Measurements from ENCODE around the gene BMERB1. TPM values are rescaled to one million over a fixed set of nuclear protein-coding genes. Genes with fewer than 3 reads are reported as not detected.

The BMERB1 gene
- total and polyA plus RNA-seq, 2 experiments from 2014 or later = 17.3 to 28.1 TPM

DNA sequence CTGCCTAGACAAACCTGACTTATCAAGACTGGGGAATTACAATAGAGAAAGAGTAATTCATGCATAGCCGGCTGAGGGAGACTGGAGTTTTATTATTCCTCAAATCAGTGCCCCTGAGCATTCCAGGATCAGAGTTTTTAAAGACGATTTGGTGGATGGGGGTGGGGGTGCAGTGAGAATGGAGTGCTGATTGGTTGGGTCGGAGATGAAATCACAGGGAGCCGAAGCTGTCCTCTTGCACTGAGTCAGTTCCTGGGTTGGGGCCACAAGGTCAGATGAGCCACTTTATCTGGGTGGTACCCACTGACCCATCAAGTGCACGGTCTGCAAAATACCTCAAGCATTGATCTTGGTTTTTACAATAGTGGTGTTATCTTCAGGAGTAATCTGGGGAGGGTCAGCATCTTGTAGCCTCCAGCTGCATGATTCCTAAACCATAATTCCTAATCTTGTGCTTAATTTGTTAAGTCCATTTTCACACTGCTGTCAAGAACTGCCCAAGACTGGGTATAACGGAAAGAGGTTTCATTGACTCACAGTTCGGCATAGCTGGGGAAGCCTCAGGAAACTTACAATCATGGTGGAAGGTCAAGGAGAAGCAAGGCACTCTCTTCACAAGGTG, 139.0 kb downstream of the BMERB1 start:
- Histone ChIP-seq H3K79me2 (replicated peaks; ENCODE audit: insufficient read depth) (no peaks in the 10 kb centered on the region), H3K9me2 (ENCODE audit: insufficient read depth) (0 out of 2 replicates have a peak, but pooled peaks cover 3% of the 10 kb centered on the region), H3K27me3 (ENCODE audit: insufficient read depth) (no peaks in the 10 kb centered on the region), H3K4me2 (no peak overlapping the region), H3K4me3 (no peak overlapping the region), H4K20me1 (replicated peaks; ENCODE audit: insufficient read depth) (no peaks in the 10 kb centered on the region), H2AFZ (no peak overlapping the region), H3K36me3 (ENCODE audit: insufficient read depth) (peaks cover 3% of the 10 kb centered on the region; the same call in 1 of the 2 replicates), H3K4me1 (ENCODE audit: insufficient read depth) (peaks cover 11% of the 10 kb centered on the region), H3F3A (replicated peaks; ENCODE audit: low read depth) (no peaks in the 10 kb centered on the region), H3K27ac (ENCODE audit: low read depth) (no peak overlapping the region)
- Mint-ChIP-seq H3K9me3 (no peaks in the 10 kb centered on the region), H3K27ac (no peak overlapping the region), H3K4me1 (peaks cover 22% of the 10 kb centered on the region), H3K27me3 (ENCODE audit: insufficient read depth, low read depth, poor library complexity) (peaks cover 6% of the 10 kb centered on the region), H3K36me3 (ENCODE audit: low read depth) (peaks cover 5% of the 10 kb centered on the region; the same call in 1 of the 3 replicates), H3K4me3 (no peak overlapping the region)
- TF ChIP-seq, protein P1, sequence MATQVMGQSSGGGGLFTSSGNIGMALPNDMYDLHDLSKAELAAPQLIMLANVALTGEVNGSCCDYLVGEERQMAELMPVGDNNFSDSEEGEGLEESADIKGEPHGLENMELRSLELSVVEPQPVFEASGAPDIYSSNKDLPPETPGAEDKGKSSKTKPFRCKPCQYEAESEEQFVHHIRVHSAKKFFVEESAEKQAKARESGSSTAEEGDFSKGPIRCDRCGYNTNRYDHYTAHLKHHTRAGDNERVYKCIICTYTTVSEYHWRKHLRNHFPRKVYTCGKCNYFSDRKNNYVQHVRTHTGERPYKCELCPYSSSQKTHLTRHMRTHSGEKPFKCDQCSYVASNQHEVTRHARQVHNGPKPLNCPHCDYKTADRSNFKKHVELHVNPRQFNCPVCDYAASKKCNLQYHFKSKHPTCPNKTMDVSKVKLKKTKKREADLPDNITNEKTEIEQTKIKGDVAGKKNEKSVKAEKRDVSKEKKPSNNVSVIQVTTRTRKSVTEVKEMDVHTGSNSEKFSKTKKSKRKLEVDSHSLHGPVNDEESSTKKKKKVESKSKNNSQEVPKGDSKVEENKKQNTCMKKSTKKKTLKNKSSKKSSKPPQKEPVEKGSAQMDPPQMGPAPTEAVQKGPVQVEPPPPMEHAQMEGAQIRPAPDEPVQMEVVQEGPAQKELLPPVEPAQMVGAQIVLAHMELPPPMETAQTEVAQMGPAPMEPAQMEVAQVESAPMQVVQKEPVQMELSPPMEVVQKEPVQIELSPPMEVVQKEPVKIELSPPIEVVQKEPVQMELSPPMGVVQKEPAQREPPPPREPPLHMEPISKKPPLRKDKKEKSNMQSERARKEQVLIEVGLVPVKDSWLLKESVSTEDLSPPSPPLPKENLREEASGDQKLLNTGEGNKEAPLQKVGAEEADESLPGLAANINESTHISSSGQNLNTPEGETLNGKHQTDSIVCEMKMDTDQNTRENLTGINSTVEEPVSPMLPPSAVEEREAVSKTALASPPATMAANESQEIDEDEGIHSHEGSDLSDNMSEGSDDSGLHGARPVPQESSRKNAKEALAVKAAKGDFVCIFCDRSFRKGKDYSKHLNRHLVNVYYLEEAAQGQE (IDR thresholded peaks at IDR 0.05; ENCODE audit: unreplicated experiment) = no peak
- TF ChIP-seq, protein P2, sequence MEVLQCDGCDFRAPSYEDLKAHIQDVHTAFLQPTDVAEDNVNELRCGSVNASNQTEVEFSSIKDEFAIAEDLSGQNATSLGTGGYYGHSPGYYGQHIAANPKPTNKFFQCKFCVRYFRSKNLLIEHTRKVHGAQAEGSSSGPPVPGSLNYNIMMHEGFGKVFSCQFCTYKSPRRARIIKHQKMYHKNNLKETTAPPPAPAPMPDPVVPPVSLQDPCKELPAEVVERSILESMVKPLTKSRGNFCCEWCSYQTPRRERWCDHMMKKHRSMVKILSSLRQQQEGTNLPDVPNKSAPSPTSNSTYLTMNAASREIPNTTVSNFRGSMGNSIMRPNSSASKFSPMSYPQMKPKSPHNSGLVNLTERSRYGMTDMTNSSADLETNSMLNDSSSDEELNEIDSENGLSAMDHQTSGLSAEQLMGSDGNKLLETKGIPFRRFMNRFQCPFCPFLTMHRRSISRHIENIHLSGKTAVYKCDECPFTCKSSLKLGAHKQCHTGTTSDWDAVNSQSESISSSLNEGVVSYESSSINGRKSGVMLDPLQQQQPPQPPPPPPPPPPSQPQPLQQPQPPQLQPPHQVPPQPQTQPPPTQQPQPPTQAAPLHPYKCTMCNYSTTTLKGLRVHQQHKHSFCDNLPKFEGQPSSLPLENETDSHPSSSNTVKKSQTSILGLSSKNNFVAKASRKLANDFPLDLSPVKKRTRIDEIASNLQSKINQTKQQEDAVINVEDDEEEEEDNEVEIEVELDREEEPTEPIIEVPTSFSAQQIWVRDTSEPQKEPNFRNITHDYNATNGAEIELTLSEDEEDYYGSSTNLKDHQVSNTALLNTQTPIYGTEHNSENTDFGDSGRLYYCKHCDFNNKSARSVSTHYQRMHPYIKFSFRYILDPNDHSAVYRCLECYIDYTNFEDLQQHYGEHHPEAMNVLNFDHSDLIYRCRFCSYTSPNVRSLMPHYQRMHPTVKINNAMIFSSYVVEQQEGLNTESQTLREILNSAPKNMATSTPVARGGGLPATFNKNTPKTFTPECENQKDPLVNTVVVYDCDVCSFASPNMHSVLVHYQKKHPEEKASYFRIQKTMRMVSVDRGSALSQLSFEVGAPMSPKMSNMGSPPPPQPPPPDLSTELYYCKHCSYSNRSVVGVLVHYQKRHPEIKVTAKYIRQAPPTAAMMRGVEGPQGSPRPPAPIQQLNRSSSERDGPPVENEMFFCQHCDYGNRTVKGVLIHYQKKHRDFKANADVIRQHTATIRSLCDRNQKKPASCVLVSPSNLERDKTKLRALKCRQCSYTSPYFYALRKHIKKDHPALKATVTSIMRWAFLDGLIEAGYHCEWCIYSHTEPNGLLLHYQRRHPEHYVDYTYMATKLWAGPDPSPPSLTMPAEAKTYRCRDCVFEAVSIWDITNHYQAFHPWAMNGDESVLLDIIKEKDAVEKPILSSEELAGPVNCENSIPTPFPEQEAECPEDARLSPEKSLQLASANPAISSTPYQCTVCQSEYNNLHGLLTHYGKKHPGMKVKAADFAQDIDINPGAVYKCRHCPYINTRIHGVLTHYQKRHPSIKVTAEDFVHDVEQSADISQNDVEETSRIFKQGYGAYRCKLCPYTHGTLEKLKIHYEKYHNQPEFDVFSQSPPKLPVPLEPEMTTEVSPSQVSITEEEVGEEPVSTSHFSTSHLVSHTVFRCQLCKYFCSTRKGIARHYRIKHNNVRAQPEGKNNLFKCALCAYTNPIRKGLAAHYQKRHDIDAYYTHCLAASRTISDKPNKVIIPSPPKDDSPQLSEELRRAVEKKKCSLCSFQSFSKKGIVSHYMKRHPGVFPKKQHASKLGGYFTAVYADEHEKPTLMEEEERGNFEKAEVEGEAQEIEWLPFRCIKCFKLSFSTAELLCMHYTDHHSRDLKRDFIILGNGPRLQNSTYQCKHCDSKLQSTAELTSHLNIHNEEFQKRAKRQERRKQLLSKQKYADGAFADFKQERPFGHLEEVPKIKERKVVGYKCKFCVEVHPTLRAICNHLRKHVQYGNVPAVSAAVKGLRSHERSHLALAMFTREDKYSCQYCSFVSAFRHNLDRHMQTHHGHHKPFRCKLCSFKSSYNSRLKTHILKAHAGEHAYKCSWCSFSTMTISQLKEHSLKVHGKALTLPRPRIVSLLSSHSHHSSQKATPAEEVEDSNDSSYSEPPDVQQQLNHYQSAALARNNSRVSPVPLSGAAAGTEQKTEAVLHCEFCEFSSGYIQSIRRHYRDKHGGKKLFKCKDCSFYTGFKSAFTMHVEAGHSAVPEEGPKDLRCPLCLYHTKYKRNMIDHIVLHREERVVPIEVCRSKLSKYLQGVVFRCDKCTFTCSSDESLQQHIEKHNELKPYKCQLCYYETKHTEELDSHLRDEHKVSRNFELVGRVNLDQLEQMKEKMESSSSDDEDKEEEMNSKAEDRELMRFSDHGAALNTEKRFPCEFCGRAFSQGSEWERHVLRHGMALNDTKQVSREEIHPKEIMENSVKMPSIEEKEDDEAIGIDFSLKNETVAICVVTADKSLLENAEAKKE (CRISPR knock-in tag; IDR thresholded peaks at IDR 0.05) = no peak
- TF ChIP-seq CREB1 (CRISPR knock-in tag; IDR thresholded peaks at IDR 0.05; ENCODE audit: low read depth) = no peak
- TF ChIP-seq, protein P3, sequence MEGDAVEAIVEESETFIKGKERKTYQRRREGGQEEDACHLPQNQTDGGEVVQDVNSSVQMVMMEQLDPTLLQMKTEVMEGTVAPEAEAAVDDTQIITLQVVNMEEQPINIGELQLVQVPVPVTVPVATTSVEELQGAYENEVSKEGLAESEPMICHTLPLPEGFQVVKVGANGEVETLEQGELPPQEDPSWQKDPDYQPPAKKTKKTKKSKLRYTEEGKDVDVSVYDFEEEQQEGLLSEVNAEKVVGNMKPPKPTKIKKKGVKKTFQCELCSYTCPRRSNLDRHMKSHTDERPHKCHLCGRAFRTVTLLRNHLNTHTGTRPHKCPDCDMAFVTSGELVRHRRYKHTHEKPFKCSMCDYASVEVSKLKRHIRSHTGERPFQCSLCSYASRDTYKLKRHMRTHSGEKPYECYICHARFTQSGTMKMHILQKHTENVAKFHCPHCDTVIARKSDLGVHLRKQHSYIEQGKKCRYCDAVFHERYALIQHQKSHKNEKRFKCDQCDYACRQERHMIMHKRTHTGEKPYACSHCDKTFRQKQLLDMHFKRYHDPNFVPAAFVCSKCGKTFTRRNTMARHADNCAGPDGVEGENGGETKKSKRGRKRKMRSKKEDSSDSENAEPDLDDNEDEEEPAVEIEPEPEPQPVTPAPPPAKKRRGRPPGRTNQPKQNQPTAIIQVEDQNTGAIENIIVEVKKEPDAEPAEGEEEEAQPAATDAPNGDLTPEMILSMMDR (conservative IDR thresholded peaks at IDR 0.05; ENCODE audit: low read depth in 2 of 2) = no peak
- TF ChIP-seq EZH2phosphoT487 (IDR thresholded peaks at IDR 0.05; ENCODE audit: unreplicated experiment) = no peak
- no peak for TF ChIP-seq ZNF331 (CRISPR knock-in tag; IDR thresholded peaks at IDR 0.05; ENCODE audit: low read depth)
- TF ChIP-seq JUNB (IDR thresholded peaks at IDR 0.05; ENCODE audit: unreplicated experiment) = no peak
- TF ChIP-seq, protein P4, sequence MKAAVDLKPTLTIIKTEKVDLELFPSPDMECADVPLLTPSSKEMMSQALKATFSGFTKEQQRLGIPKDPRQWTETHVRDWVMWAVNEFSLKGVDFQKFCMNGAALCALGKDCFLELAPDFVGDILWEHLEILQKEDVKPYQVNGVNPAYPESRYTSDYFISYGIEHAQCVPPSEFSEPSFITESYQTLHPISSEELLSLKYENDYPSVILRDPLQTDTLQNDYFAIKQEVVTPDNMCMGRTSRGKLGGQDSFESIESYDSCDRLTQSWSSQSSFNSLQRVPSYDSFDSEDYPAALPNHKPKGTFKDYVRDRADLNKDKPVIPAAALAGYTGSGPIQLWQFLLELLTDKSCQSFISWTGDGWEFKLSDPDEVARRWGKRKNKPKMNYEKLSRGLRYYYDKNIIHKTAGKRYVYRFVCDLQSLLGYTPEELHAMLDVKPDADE (IDR thresholded peaks at IDR 0.05) = no peak
- TF ChIP-seq EZH2 (IDR thresholded peaks at IDR 0.05; ENCODE audit: low read depth, unreplicated experiment) = no peak
- TF ChIP-seq POLR2AphosphoS5 (IDR thresholded peaks at IDR 0.05; ENCODE audit: low read depth) = no peak
- no peak for TF ChIP-seq ZNF114 (CRISPR knock-in tag; IDR thresholded peaks at IDR 0.05)
- TF ChIP-seq NANOG (IDR thresholded peaks at IDR 0.05; ENCODE audit: borderline replicate concordance) = no peak
- no peak for TF ChIP-seq STAT1 (IDR thresholded peaks at IDR 0.05; ENCODE audit: unreplicated experiment)
- ATAC-seq (no peak), DNase-seq (ENCODE audit: low spot score) (no peak)
